GM19324 (cell line): Measurements from ENCODE around the gene PTGES3L.
"Not testable (repeated sequence)": the region's sequence is repeated elsewhere in the genome, so short reads cannot be mapped to it uniquely, and the experiment has no call there.

ENCODE experiments used
- ATAC-seq: cut with Tn5 transposase; IDR thresholded peaks from one replicate; pipeline ENCODE4 v1.9.1; 2021; ENCODE audit warnings: mild to moderate bottlenecking, moderate library complexity; ENCODE audit not compliant: unreplicated experiment, low FRiP score

The PTGES3L gene

DNA sequence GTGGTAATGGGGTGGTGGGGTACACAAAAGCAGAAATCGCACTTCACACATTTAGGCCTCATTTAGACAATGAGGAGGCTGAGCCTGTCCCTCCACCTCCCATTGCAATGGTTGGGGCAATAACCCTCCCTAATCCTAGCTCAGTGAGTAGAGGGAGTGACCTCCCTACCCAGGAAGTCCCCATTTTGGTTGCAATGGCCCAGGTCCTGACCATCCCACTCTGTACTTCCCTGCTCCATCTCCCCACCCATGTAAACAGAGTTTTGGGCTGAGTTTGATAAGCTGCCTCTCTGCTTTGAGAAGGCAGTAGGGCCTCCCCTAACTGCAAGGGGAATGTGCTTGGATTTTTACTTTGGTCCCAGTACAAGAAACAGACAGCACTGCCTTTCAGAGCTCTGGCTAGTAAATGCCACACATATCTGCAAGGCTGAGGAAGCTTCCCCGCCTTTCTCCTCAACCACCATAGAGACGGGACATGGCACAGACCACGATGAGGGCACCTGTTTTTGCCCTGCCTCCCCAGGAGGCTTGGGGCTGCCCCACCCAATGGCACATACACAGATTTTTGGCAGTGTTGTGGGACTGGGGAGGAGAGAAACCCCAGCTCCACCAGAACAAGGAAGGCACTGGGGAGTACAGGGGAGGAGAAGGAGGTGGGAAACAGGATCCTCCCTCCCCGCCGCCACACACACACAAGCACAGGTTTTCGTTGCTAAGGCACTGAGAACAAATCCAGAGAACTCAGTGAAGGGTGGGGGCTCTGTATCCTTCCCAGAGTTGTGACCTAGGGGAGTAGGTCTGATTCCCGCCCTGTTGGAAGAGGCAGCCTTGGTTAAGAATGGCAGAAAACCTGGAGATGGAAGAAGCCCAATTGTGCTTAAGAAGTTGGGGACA, 35.0 kb upstream of the PTGES3L start:
- ATAC-seq = no peak

DNA sequence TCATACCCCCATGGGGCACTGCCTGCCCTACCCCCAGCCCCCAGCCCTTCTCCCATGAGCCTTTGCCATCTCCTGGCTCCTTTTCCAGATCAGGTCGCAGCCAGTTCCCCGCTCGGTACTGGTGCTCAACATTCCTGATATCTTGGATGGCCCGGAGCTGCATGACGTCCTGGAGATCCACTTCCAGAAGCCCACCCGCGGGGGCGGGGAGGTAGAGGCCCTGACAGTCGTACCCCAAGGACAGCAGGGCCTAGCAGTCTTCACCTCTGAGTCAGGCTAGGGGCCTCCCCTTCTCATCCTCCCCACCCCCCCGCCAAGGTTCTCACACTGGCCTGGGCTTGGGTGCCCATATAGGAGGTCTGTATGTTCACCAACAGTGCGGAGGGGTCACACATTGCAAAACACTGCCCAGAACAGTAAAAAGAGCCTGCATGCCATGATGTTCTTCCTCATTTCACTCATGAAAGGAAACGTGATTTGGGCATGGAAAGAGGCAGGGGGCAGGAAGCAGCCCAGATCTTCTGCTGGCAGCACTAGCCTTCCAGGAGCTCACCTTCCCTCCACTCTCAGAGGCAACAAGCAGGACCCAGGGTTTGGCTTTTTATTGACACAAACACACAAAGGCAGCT, 34.3 kb upstream of the PTGES3L start:
- ATAC-seq = no peak

DNA sequence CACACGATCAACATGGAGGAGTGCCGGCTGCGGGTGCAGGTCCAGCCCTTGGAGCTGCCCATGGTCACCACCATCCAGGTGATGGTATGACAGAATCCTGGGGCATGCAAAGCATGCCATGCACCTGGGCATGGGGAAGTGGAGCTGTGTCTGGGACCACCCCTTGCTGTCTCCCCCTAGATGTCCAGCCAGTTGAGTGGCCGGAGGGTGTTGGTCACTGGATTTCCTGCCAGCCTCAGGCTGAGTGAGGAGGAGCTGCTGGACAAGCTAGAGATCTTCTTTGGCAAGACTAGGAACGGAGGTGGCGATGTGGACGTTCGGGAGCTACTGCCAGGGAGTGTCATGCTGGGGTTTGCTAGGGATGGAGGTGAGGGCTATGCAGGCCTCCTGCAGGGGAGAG, 33.4 kb upstream of the PTGES3L start:
- no peak for ATAC-seq

DNA sequence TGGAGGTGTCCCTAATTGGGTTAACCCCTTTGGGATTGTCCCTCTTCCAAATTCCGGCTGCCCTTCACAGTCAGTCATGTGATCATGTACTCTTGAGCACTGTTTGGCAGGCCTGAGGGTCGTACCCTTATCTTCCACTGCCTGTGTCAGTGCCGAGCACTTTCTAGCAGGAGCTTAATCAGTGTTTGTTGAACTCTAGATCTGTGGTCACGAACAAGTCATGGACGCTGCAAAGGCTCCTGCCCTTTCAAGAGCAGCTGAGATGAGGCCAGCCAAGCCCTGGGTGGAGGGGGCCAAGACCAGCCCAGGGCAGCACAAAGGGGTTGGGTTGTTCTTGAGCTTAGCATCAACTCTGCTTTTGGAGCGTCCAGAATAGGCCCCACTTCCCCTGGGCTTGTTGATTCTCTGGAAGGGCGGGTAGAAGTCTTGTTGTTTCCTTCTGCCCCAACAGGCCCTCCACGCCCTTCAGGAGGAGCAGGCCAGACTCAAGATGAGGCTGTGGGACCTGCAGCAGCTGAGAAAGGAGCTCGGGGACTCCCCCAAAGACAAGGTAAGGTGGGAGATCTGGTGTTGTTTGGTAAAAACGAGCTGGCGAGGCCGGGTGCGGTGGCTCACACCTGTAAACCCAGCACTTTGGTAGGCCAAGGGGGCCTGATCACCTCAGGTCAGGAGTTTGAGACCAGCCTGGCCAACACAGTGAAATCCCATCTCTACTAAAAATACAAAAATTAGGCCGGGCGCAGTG, 32.0 kb upstream of the PTGES3L start:
- no peak for ATAC-seq

DNA sequence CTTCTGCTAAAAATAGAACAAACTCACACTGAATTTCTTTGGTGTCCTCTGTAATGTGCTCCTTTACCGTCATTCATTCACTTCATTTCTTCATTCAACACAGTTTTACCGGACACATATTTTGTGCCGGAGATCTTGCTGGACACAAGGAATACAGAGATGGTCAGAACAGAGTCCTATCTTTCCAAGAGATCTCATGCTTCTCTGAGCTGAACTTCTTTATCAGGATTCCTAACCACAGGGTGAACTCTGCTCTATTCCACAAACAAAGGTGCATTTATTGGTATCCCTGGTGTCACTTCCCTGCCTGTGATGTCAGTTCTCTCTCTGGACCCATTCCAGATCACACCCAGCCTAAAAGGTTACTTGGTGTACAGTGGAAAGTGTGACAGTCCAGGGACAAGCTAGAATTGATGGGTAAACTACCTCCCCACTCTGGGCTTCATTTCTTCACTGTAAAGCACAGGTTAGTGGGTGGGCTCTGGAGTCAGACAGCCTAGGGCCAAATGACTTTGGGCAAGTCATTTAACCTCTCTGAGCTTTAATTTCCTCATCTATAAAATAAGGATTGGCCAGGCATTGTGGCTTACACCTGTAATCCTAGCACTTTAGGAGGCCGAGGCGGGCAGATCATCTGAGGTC, 30.9 kb upstream of the PTGES3L start:
- ATAC-seq = no peak

GRCh38 chr17:43006639-43007551, 27.0 kb upstream of the PTGES3L start, which contains the start of gene IFI35:
IFI35 (plus strand) TSS chr17:43006784; CDS start chr17:43006948, 164 bp downstream.
- peak; percentile 79 for ATAC-seq

GRCh38 chr17:43003542-43004172, 23.8 kb upstream of the PTGES3L start:
- no peak for ATAC-seq

DNA sequence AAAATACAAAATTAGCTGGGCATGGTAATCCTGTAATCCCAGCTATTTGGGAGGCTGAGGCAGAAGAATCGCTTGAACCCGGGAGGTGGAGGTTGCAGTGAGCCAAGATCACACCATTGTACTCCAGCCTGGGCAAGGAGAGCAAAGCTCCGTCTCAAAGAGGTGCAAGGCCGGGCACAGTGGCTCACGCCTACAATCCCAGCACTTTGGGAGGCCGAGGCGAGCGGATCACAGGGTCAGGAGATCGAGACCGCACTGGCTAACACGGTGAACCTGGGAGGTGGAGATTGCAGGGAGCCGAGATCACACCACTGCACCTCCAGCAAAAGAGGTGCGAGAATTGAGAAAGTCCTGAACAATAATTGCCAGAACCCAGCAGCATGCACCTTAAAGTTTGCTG, 21.0 kb upstream of the PTGES3L start:
- ATAC-seq = not testable (repeated sequence)

DNA sequence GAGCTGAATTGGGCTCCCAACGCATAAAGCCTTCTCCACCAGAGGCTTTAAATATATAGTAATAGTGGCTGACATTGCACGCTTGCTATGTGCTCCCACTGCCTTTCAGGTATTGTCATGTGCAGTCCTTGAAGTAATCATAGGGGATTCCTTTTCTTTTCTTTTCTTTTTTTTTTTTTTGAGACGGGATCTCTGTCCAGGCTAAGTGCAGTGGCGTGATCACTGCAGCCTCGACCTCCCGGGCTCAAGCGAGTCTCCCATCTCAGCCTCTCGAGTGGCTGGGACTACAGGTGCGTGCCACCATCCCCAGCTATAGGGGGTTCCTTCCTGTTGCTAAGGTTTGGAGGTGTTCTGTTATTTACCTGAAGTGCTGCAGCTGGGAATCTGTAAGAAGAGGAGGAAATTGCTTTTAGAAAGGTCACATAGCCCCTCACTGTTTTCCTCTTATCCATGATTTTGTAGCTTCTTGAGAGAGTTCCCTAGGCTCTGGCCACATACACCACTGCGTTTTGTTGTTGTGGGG, 19.2 kb upstream of the PTGES3L start:
- no peak for ATAC-seq

GRCh38 chr17:42997984-42998938, 18.4 kb upstream of the PTGES3L start, which contains the start of gene RPL27:
RPL27 (plus strand) TSS chr17:42998419; CDS start chr17:42998751, 332 bp downstream.
- peak; percentile 91 for ATAC-seq

- ATAC-seq = no peak
Observed at GRCh38 chr17:42997390-42997983, 17.6 kb upstream of the PTGES3L start.

GRCh38 chr17:42993913-42994312, 14.0 kb upstream of the PTGES3L start:
- ATAC-seq = not testable (repeated sequence)

GRCh38 chr17:42992872-42993271, 13.0 kb upstream of the PTGES3L start:
- no peak for ATAC-seq

DNA sequence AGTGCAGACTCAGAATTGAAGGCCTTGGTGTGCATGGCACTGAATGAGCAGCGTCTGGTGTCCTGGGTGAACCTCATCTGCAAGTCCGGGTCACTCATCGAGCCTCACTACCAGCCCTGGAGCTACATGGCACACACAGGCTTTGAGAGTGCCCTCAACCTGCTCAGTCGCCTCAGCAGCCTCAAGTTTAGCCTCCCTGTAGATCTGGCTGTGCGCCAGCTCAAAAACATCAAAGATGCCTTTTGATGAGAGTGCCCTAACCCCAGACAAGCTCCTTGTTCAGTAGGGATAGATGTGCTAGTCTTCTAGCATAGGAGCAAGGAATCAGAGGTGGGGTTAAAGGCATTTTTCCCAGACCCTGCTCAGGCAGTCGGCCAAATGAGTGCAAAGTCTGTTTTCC, 11.6 kb upstream of the PTGES3L start:
- no peak for ATAC-seq

DNA sequence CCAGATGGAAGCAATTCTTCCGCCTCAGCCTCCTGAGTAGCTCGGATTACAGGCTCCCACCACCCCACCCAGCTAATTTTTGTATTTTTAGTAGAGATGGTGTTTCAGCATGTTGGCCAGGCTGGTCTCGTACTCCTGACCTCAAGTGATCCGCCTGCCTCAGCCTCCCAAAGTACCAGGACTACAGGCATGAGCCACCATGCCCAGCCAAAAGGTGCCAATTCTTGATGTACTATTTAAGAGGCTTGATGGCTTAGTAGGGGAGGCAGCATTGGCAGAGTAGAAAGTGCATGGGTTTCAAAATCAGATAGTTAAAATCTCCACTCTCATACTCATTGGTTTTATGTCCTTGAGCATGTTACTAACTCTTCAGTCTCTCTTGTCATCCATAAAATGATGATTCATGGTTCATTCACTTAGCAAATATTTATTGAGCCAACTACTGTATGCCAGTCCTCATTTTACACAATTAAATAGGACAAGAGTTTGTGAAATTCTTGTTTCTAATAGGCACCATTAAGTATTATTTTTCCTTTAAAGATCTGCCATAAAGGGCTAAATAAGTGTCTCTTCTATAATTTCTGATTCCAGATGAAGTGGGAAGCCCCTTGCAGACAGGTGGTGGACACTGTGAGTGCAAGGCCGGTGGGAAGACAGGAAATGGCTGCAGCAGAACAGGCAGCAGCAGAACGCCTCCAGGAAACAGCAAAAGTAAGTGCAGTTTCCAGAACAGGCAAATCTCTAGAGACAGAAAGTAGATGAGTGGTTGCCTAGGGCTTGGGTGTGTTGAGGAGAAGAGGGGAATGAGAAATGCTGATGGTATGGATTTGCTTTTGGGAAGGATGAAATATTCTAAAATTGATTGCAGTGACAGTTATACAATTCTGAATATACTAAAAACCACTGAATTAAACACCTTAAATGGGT, 10.1 kb upstream of the PTGES3L start:
- ATAC-seq = no peak

DNA sequence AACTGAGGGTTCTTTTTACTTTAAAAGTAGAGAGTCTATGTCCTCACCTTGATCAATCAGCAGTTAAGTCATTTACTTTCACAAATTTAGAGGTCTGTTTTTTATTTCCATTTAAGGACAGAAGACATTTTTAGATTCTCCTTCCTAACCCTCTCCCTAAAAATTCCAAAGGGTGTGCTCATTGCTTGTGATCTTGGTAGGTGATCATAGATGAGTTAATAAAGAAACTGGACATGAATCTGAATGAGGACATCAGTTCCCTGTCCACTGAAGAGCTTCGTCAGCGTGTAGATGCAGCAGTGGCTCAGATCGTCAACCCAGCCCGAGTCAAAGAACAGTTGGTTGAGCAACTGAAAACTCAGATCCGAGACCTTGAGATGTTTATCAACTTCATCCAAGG, 9.3 kb upstream of the PTGES3L start:
- ATAC-seq = no peak
